ENCODE results near the gene CGB2.
"Not testable (repeated sequence)": the region's sequence is repeated elsewhere in the genome, so short reads cannot be mapped to it uniquely, and the experiment has no call there.

CGB2 gene

DNA sequence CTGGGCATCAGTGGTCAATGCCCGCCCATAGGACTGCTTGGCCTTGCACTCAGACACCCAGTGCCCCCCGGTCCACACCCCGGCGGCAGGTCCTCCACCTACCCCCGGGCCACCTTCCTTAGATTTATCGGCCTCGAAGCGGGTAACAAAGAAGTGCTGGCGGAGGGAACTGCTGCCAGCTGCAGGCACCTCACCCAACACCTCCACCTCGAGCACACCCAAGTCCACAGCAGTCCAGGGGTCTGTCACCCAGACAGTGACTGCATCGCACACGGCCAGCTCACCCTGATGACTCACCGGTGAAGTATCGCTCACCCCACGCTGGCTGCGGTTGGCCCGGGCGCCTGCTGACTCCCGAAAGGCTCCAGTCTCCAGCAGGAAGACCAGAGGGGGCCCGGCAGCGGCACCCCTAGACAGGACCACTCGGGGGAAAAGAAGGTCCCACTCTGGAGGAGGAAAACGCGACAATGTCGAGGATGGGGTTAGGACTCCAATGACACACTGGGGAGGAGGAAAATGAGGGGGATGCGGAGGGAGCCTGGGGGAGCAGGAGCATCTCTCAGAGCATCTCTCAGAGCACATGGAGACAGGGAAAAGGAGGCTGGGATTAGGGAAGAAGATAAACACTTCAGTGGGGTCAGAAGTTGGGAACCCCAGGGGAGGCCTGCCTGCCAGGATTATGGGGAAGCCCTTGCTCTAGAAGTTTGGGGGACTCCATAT, 7.0 kb downstream of the CGB2 start:
- DNase-seq: not testable (repeated sequence)

DNA sequence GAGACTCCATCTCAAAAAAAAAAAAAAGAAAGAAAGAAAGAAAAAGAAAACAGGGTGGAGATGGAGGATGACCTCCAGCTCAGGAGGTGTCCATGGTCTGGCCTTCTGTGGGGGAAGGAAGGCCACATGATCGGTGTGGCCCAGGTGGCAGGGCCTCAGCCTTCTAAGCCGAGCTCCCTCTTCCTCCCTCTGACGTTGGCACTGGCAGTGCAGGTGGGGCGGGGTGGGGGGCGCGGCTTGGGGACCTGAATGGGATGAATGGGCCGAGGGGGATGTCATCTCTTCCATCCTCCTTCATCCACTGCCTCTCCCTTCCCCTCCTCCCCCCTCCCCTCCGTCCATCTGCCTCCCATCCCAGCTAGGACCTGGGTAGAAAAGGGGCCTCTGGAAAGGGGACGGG, 8.0 kb downstream of the CGB2 start:
- not testable (repeated sequence) for DNase-seq

DNA sequence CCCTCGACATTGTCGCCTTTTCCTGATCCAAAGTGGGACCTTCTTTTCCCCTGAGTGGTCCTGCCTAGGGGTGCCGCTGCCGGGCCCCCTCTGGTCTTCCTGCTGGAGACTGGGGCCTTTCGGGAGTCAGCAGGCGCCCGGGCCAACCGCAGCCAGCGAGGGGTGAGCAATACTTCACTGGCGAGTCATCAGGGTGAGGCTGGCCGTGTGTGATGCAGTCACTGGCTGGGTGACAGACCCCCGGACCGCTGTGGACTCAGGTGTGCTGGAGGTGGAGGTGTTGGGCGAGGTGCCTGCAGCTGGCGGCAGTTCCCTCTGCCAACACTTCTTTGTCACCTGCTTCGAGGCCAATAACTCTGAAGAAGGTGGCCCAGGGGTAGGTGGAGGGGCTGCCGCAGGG, 10.5 kb downstream of the CGB2 start:
- DNase-seq: no peak

GRCh38 chr19:49042666-49043065, 11.0 kb downstream of the CGB2 start:
- DNase-seq: not testable (repeated sequence)

GRCh38 chr19:49043548-49043947, 11.9 kb downstream of the CGB2 start, which contains the start of gene CGB5:
Gene CGB5, plus strand, starts transcription at chr19:49043848. Its CDS starts 362 bp downstream, at chr19:49044210.
- DNase-seq: not testable (repeated sequence)

DNA sequence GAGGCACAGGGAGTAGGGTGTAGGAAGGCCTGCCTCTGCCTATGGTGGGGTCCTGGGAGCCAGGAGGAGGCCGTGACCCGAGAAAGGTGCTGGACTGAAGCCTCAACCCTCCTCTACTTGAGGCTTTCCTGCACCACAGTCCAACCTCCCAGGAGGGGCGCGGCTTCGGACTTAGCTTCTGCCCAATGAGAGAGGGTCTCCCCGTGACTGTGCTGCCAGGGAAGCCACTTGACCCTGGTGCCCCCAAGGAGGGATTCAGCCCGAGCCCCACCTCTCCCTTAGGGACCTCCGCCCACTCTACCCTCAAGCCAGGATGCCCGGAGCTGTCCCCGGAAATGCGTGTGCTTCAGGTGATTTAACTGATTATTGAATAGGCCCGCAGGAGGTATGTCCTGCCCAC, 17.3 kb downstream of the CGB2 start, which contains the start of gene CGB8:
Gene CGB8, minus strand, starts transcription at position 101 of the 400 bp plus-strand sequence. CDS start 372 bp downstream, outside the sequence.
- DNase-seq: not testable (repeated sequence)

GRCh38 chr19:49049834-49050233, 18.1 kb downstream of the CGB2 start:
- DNase-seq: not testable (repeated sequence)

DNA sequence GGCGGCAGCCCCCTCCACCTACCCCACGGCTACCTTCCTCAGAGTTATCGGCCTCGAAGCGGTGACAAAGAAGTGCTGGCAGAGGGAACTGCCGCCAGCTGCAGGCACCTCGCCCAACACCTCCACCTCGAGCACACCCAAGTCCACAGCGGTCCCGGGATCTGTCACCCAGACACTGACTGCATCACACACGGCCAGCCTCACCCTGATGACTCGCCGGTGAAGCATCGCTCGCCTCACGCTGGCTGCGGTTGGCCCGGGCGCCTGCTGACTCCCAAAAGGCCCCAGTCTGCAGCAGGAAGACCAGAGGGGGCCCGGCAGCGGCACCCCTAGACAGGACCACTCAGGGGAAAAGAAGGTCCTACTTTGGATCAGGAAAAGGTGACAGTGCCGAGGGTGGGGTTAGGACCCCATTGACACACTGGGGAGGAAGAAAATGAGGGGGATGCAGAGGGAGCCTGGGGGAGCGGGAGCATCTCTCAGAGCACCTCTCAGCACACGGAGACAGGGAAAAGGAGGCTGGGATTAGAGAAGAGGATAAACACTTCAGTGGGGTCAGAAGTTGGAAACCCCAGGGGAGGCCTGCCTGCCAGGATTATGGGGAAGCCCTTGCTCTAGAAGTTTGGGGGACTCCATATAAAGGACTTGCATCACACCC, 18.8 kb downstream of the CGB2 start:
- not testable (repeated sequence) for DNase-seq

GRCh38 chr19:49056101-49056901, 24.6 kb downstream of the CGB2 start:
- no peak for DNase-seq

- not testable (repeated sequence) for DNase-seq
Measured at GRCh38 chr19:49056902-49057596, 25.4 kb downstream of the CGB2 start.

DNA sequence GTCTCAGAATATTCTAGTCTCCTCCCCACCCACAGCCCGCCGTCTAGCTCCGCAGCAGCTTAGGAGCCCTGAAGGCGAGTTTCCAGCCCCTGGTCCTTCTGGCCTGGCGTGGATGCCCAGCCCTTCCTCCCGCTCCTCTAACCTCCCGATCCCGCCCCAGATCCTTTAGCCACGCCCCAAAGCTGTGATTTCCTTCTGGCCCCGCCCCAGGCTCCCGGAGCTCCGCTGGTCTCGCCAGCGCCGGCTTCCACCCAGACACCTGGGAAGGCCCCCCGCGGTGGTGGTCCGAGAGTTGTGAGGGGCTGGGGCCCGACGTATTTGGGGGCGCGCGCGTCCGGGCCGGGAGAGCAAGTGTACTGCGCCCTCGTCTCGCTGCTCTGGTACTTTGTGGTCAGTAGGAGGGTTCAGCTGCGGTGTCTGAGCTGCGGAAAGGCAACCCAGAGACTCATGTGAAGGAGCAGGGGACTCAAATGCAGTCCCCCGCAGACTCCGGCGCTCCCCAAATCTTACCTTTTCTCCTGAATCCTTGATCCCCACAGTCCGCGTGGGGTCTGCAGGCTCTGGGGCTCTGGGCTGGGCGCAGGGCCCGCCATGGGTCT, 26.0 kb downstream of the CGB2 start, which contains the start of gene CGB7:
Gene CGB7, minus strand, starts transcription at position 114 of the 599 bp plus-strand sequence. CDS start 2,374 bp downstream, outside the sequence.
- no peak for DNase-seq

GRCh38 chr19:49058562-49058961, 26.9 kb downstream of the CGB2 start:
- DNase-seq: no peak

DNA sequence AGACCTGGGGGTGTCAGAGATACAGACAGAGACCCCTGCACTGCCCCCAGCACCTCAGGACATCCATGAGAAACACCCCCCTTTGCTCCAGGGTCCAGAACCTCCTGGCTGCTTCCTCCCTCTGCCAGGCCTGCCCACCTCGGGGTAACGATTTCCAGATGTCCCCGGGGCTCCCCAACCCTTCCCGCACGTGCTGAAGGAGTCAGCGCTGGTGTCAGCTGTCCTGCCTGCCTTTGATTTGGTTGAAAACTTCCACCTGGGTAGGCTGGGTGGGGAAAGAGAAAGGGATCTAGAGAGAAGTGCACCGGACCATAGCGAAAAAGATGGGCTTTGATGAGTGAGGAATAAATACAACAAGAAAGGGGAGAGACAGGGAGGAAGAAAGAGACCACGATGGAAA, 27.4 kb downstream of the CGB2 start:
- DNase-seq: no peak

DNA sequence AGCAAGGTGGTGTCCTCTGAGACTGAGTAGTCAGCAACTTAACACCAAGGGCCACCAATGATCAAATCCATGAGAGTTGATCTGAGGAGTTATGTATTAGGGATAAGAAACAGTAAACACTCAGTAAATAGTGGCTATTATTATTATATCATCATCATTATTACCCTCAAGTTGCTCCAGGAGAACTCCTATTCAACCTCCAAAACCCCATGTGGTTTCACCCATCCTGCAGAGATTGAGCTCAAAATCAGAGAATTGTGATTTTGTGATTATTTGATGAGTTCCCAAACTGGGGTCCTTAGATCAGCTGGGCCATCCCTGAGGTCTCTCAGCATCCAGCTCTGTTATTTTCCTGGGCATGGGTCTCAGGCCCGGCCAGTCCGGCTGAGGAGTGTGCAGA, 29.3 kb downstream of the CGB2 start:
- no peak for DNase-seq

DNA sequence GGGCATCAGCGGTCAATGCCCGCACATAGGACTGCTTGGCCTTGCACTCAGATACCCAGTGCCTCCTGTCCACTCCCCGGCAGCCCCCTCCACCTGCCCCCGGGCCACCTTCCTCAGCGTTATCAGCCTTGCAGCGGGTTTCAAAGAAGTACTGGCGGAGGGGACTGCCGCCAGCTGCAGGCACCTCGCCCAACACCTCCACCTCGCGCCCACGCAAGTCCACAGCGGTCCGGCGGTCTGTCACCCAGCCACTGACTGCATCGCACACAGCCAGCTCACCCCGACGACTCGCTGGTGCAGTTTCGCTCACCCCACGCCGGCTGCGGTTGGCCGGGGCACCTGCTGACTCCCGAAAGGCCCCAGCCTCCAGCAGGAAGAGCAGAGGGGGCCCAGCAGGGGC, 29.8 kb downstream of the CGB2 start:
- DNase-seq: no peak

DNA sequence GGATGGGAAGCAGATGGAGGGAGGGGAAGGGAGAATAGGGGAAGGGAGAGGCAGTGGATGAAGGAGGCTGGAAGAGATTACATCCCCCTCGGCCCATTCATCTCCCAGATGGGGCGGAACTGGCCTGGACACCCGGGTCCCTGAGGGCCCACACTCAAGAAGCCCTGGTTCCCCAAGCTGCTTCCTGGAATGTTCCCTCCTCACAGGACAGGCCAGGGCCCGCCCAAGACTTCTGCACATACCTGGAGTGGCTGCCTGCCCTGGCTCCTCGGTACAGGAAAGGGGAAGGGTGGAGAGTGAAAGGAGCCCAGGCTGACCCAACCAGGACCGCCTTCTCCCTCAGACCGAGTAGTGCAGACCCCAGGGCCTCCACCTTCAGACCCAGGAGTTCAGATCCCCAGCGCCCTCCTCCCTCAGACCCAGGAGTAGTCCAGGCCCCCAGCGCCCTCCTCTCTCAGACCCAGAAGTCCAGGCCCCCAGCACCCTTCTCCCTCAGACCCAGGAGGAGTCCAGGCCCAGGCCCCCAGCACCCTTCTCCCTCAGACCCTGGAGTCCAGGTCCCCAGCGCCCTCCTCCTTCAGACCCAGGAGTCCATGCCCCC, 32.4 kb downstream of the CGB2 start:
- no peak for DNase-seq

GRCh38 chr19:49064768-49065611, 33.3 kb downstream of the CGB2 start, which contains the start of gene NTF4:
Gene NTF4, minus strand, starts transcription at chr19:49064818. Its CDS starts 2,821 bp downstream, at chr19:49061997.
- DNase-seq: no peak

GRCh38 chr19:49065905-49066512, 34.3 kb downstream of the CGB2 start:
- no peak for DNase-seq

DNA sequence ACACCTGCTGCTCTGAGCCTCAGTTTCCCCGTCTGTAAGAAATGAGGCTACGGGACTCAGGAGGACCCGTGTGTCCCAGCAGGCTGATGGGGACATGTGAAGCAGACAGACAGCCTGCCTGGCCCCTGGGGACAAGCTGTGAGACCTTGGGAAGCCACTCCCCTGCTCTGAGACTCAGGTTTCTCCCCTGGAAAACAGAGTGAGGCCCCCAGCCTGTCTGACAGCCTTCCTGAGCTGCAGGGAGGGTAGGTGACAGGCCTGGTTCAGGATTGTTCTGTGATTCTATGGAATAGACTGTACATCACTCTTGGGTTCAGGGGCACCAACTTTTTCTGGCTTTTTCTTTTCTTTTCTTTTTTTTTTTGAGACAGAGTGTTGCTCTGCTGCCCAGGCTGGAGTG, 35.9 kb downstream of the CGB2 start:
- DNase-seq: no peak

- no peak for DNase-seq
Measured at GRCh38 chr19:49069026-49069425, 37.3 kb downstream of the CGB2 start.
